ENCODE data around the gene HS3ST5.

Gene HS3ST5

GRCh38 chr6:114258376-114258775 lies 84.4 kb downstream of the HS3ST5 start:
- DNase-seq (ENCODE audit: low spot score): no peak
- TF ChIP-seq CTCF (IDR thresholded peaks at IDR 0.05; ENCODE audit: extremely low read depth, missing control alignments): no peak

- no peak for DNase-seq (ENCODE audit: low spot score)
- no peak for TF ChIP-seq CTCF (IDR thresholded peaks at IDR 0.05; ENCODE audit: extremely low read depth, missing control alignments)
Observed at GRCh38 chr6:114253431-114253830, 89.4 kb downstream of the HS3ST5 start.

GRCh38 chr6:114249522-114249921 lies 93.3 kb downstream of the HS3ST5 start:
- no peak for TF ChIP-seq CTCF (IDR thresholded peaks at IDR 0.05; ENCODE audit: extremely low read depth, missing control alignments)
- no peak for DNase-seq (ENCODE audit: low spot score)

GRCh38 chr6:114247101-114247500 lies 95.7 kb downstream of the HS3ST5 start:
- DNase-seq (ENCODE audit: low spot score): no peak
- TF ChIP-seq CTCF (IDR thresholded peaks at IDR 0.05; ENCODE audit: extremely low read depth, missing control alignments): no peak

- DNase-seq (ENCODE audit: low spot score): no peak
- no peak for TF ChIP-seq CTCF (IDR thresholded peaks at IDR 0.05; ENCODE audit: extremely low read depth, missing control alignments)
Observed at GRCh38 chr6:114240796-114241195, 102.0 kb downstream of the HS3ST5 start.

GRCh38 chr6:114228675-114229074 lies 114.1 kb downstream of the HS3ST5 start:
- no peak for TF ChIP-seq CTCF (IDR thresholded peaks at IDR 0.05; ENCODE audit: extremely low read depth, missing control alignments)
- DNase-seq (ENCODE audit: low spot score): no peak

GRCh38 chr6:114227944-114228468 lies 114.8 kb downstream of the HS3ST5 start:
- TF ChIP-seq CTCF (IDR thresholded peaks at IDR 0.05; ENCODE audit: extremely low read depth, missing control alignments): no peak
- no peak for DNase-seq (ENCODE audit: low spot score)
